Measurements from ENCODE around the gene SIK3.
A peak's percentile ranks its signal among the peaks of the same experiment; 100 is the strongest.

SIK3 gene

DNA sequence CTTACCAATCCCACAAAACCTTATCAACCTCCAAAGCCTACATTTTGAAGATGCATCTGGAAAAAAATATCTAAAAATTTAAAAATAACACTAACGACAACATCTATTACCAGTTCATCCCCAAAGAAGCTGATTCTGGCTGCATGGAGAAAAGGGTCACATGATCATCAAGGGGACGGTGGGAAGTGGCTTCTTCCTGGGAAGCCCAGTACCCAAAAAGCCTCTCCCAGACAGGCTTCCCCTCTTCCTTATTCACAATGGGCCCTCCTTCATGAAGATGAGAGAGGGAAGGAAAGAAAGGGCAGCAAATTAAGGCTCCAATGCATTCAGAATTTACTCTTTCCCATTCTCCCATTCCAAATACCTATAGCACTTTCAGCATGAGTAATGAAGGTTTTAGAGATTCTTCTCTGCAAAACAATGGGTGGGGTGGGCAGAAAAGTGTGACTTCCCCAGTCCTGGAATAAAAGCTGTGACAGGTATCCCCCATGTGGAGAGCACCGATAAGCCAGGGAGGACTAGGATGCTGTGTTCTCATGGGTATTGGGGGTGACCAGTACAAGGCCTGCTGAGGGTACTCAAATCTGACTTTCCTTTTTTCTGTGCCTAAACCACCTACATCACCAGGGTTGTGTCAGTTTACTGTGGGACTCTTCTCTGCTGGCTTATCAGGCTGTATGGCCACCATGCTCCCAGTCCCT is 88.2 kb downstream of the SIK3 start:
- TF ChIP-seq RAD21 (IDR thresholded peaks at IDR 0.05; ENCODE audit: low read depth) (no peak), ZBTB7A (IDR thresholded peaks at IDR 0.05; ENCODE audit: low read depth) (no peak), YY1 (IDR thresholded peaks at IDR 0.05; ENCODE audit: low read depth) (no peak), TCF12 (IDR thresholded peaks at IDR 0.05; ENCODE audit: low read depth) (no peak), USF1 (IDR thresholded peaks at IDR 0.05) (peak; percentile 38; the same call in 1 of the 2 replicates)
- TF ChIP-seq, protein P1, sequence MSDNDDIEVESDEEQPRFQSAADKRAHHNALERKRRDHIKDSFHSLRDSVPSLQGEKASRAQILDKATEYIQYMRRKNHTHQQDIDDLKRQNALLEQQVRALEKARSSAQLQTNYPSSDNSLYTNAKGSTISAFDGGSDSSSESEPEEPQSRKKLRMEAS (IDR thresholded peaks at IDR 0.05), result no peak

GRCh38 chr11:117005758-117006157 is 92.5 kb downstream of the SIK3 start:
- TF ChIP-seq TAF1 (IDR thresholded peaks at IDR 0.05; ENCODE audit: low read depth) (no peak), TCF12 (IDR thresholded peaks at IDR 0.05; ENCODE audit: low read depth) (no peak), CREB1 (IDR thresholded peaks at IDR 0.05; ENCODE audit: low read depth) (no peak), YY1 (IDR thresholded peaks at IDR 0.05; ENCODE audit: low read depth) (no peak)

GRCh38 chr11:117002639-117003299 is 95.5 kb downstream of the SIK3 start:
- TF ChIP-seq CEBPB (IDR thresholded peaks at IDR 0.05), result no peak
- no peak for TF ChIP-seq NFIC (IDR thresholded peaks at IDR 0.05)
- TF ChIP-seq, protein P1 (IDR thresholded peaks at IDR 0.05), result no peak
- TF ChIP-seq TCF12 (IDR thresholded peaks at IDR 0.05; ENCODE audit: low read depth), result no peak
- TF ChIP-seq ZBTB7A (IDR thresholded peaks at IDR 0.05; ENCODE audit: low read depth), result no peak
- no peak for TF ChIP-seq FOXM1 (IDR thresholded peaks at IDR 0.05; ENCODE audit: borderline replicate concordance, low read depth)
- no peak for TF ChIP-seq RAD21 (IDR thresholded peaks at IDR 0.05; ENCODE audit: low read depth)
- no peak for TF ChIP-seq EP300 (IDR thresholded peaks at IDR 0.05; ENCODE audit: borderline replicate concordance)
- no peak for TF ChIP-seq CREB1 (IDR thresholded peaks at IDR 0.05; ENCODE audit: low read depth)
- TF ChIP-seq USF1 (IDR thresholded peaks at IDR 0.05), result no peak
- TF ChIP-seq TAF1 (IDR thresholded peaks at IDR 0.05; ENCODE audit: low read depth), result no peak
- TF ChIP-seq TEAD4 (IDR thresholded peaks at IDR 0.05), result no peak
- no peak for TF ChIP-seq REST (IDR thresholded peaks at IDR 0.05; ENCODE audit: low read depth)
- TF ChIP-seq EGR1 (IDR thresholded peaks at IDR 0.05), result no peak
- no peak for TF ChIP-seq YY1 (IDR thresholded peaks at IDR 0.05; ENCODE audit: low read depth)

- TF ChIP-seq, protein P1 (IDR thresholded peaks at IDR 0.05), result no peak
- TF ChIP-seq CEBPB (IDR thresholded peaks at IDR 0.05) (no peak), RAD21 (IDR thresholded peaks at IDR 0.05; ENCODE audit: low read depth) (no peak), USF1 (IDR thresholded peaks at IDR 0.05) (no peak), EGR1 (IDR thresholded peaks at IDR 0.05) (no peak), CREB1 (IDR thresholded peaks at IDR 0.05; ENCODE audit: low read depth) (no peak), TCF12 (IDR thresholded peaks at IDR 0.05; ENCODE audit: low read depth) (no peak), REST (IDR thresholded peaks at IDR 0.05; ENCODE audit: low read depth) (no peak), EP300 (IDR thresholded peaks at IDR 0.05; ENCODE audit: borderline replicate concordance) (no peak), TEAD4 (IDR thresholded peaks at IDR 0.05) (no peak), FOXM1 (IDR thresholded peaks at IDR 0.05; ENCODE audit: borderline replicate concordance, low read depth) (no peak)
These were observed 98.1 kb downstream of the SIK3 start for GRCh38 chr11:117000014-117000737.

DNA sequence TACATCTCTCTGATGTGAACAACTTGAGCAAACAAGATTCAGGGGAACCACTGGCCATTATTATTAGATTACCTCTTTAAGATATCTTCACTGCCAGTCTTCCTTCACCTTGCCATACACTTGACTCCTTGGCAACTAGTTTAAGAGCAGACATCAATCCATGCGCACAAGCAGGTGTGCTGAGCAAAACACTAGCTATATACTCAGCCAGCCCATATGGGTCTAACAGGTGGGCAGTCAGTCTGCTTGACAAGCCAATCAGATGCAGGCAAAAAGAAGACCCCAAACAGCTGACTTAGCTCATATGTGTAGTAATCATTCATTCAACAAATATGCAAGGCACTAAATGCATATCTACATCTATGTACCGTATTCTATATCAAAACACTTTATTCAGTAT is 101.2 kb downstream of the SIK3 start:
- TF ChIP-seq EP300 (IDR thresholded peaks at IDR 0.05; ENCODE audit: borderline replicate concordance), result no peak
- no peak for TF ChIP-seq CEBPB (IDR thresholded peaks at IDR 0.05)
- no peak for TF ChIP-seq RAD21 (IDR thresholded peaks at IDR 0.05; ENCODE audit: low read depth)
- TF ChIP-seq USF1 (IDR thresholded peaks at IDR 0.05), result no peak
- TF ChIP-seq, protein P1 (IDR thresholded peaks at IDR 0.05), result no peak
- no peak for TF ChIP-seq TEAD4 (IDR thresholded peaks at IDR 0.05)
- no peak for TF ChIP-seq YY1 (IDR thresholded peaks at IDR 0.05; ENCODE audit: low read depth)
